ENCODE results near the gene MOGAT3. TPM values are rescaled to one million over a fixed set of nuclear protein-coding genes. Genes with fewer than 3 reads are reported as not detected.

The MOGAT3 gene
- total RNA-seq, 1 experiment from 2014 or later, result 0.81 TPM

GRCh38 chr7:101245147-101245668 is 44.4 kb upstream of the MOGAT3 start:
- POLR2A ChIA-PET, result interaction anchor here (2.5 kb wide), 1 partner anchor 11 kb away, joined by 13 read pairs; no protein-coding TSS in a partner anchor

GRCh38 chr7:101244375-101245146 is 43.7 kb upstream of the MOGAT3 start, which contains the start of gene FIS1:
TSS of gene FIS1 (minus strand) at chr7:101245081. CDS start at chr7:101245004, 77 bp downstream.
- DNase-seq (ENCODE audit: low spot score), result peak; percentile 95
- H3K27me3 Mint-ChIP-seq (ENCODE audit: low read depth), result no peaks in the 10 kb centered on the region
- H3K27ac Mint-ChIP-seq, result peak within 1 kb of the TSS; percentile 98
- H3K4me1 Mint-ChIP-seq, result peaks cover 21% of the 10 kb centered on the region
- H3K4me3 Mint-ChIP-seq, result peak within 1 kb of the TSS; percentile 96
- H3K36me3 Mint-ChIP-seq, result peaks cover 16% of the 10 kb centered on the region
- no peaks in the 10 kb centered on the region for H3K9me3 Mint-ChIP-seq
- ATAC-seq, result peak; percentile 93
- CTCF ChIA-PET, result interaction anchor here (0.6 to 4.4 kb wide), 32 partner anchors 8 to 350 kb away, joined by 3 to 62 read pairs (median 5); partner anchors contain the start of genes PLOD3, VGF and ZNHIT1
- POLR2A ChIA-PET, result interaction anchor here (0.6 to 2.5 kb wide), 3 partner anchors 10 to 66 kb away, joined by 4 to 13 read pairs (median 10); partner anchors contain the start of gene ZNHIT1
- TF ChIP-seq SP1 (CRISPR knock-in tag; conservative IDR thresholded peaks at IDR 0.05) (peak; percentile 90), CBFB (CRISPR knock-in tag; IDR thresholded peaks at IDR 0.05; ENCODE audit: low read depth) (0 out of 2 replicates have a peak, but pooled peaks have one; percentile 2), E2F5 (CRISPR knock-in tag; IDR thresholded peaks at IDR 0.05) (no peak), FOXK1 (CRISPR knock-in tag; IDR thresholded peaks at IDR 0.05) (peak; percentile 95), ATF1 (CRISPR knock-in tag; IDR thresholded peaks at IDR 0.05) (no peak), NR1H2 (CRISPR knock-in tag; IDR thresholded peaks at IDR 0.05) (no peak), HMGXB4 (CRISPR knock-in tag; IDR thresholded peaks at IDR 0.05) (no peak), ATF3 (CRISPR knock-in tag; conservative IDR thresholded peaks at IDR 0.05) (no peak), ELF4 (CRISPR knock-in tag; IDR thresholded peaks at IDR 0.05; ENCODE audit: low read depth) (no peak), ERG (CRISPR knock-in tag; IDR thresholded peaks at IDR 0.05) (peak; percentile 75; the same call in 1 of the 2 replicates)

More at GRCh38 chr7:101245147-101245668, 44.4 kb upstream of the MOGAT3 start:
- ATAC-seq, result no peak
- H3K36me3 Mint-ChIP-seq, result peaks cover 19% of the 10 kb centered on the region
- DNase-seq (ENCODE audit: low spot score), result no peak
- H3K4me3 Mint-ChIP-seq, result peak overlapping the region; percentile 96
- CTCF ChIA-PET, result interaction anchor here (1.2 to 4.4 kb wide), 14 partner anchors 10 to 101 kb away, joined by 3 to 62 read pairs (median 10); partner anchors contain the start of genes PLOD3 and ZNHIT1
- H3K9me3 Mint-ChIP-seq, result no peaks in the 10 kb centered on the region
- no peaks in the 10 kb centered on the region for H3K27me3 Mint-ChIP-seq (ENCODE audit: low read depth)
- peaks cover 20% of the 10 kb centered on the region for H3K4me1 Mint-ChIP-seq
- TF ChIP-seq CTCF (IDR thresholded peaks at IDR 0.05) (no peak), ERG (CRISPR knock-in tag; IDR thresholded peaks at IDR 0.05) (no peak), NFE2L1 (CRISPR knock-in tag; IDR thresholded peaks at IDR 0.05) (no peak), USF1 (CRISPR knock-in tag; IDR thresholded peaks at IDR 0.05) (peak; percentile 60; the same call in 1 of the 2 replicates), E2F5 (CRISPR knock-in tag; IDR thresholded peaks at IDR 0.05) (no peak), GTF2I (CRISPR knock-in tag; conservative IDR thresholded peaks at IDR 0.05) (no peak), CREB1 (CRISPR knock-in tag; IDR thresholded peaks at IDR 0.05) (0 out of 2 replicates have a peak, but pooled peaks have one; percentile 3), ESRRA (CRISPR knock-in tag; IDR thresholded peaks at IDR 0.05; ENCODE audit: borderline replicate concordance) (0 out of 2 replicates have a peak, but pooled peaks have one; percentile 17)
- peak overlapping the region; percentile 96 for H3K27ac Mint-ChIP-seq
